ENCODE measurements around the gene ITGB7. TPM values are rescaled to one million over a fixed set of nuclear protein-coding genes. Genes with fewer than 3 reads are reported as not detected.

ITGB7 gene
- total and polyA plus RNA-seq, 9 of the 15 experiments (the other 6 are each of a cell fraction or from before 2014, with no cell fraction given), result 0.06 to 2.0 (median 0.67) TPM

- TF ChIP-seq ZSCAN32 (CRISPR knock-in tag; IDR thresholded peaks at IDR 0.05) (no peak), PRDM10 (IDR thresholded peaks at IDR 0.05; ENCODE audit: partially characterized antibody) (no peak), SP1 (CRISPR knock-in tag; IDR thresholded peaks at IDR 0.05) (no peak), HEY1 (CRISPR knock-in tag; IDR thresholded peaks at IDR 0.05; ENCODE audit: borderline replicate concordance) (no peak), ZNF41 (CRISPR knock-in tag; conservative IDR thresholded peaks at IDR 0.05) (no peak), ZFP36 (IDR thresholded peaks at IDR 0.05; ENCODE audit: low read depth, low read length, partially characterized antibody) (no peak), CHD1 (IDR thresholded peaks at IDR 0.05; ENCODE audit: low read length) (no peak), SMARCC2 (IDR thresholded peaks at IDR 0.05; ENCODE audit: low read depth) (no peak), RBM15 (IDR thresholded peaks at IDR 0.05; ENCODE audit: insufficient read depth, low read length) (no peak), EP300 (IDR thresholded peaks at IDR 0.05; ENCODE audit: low read length) (no peak), SRSF7 (optimal IDR thresholded peaks at IDR 0.05; ENCODE audit: low read depth, low read length) (no peak), FOS (IDR thresholded peaks at IDR 0.05; ENCODE audit: extremely low read depth, insufficient read length) (no peak)
- TF ChIP-seq, protein P1, sequence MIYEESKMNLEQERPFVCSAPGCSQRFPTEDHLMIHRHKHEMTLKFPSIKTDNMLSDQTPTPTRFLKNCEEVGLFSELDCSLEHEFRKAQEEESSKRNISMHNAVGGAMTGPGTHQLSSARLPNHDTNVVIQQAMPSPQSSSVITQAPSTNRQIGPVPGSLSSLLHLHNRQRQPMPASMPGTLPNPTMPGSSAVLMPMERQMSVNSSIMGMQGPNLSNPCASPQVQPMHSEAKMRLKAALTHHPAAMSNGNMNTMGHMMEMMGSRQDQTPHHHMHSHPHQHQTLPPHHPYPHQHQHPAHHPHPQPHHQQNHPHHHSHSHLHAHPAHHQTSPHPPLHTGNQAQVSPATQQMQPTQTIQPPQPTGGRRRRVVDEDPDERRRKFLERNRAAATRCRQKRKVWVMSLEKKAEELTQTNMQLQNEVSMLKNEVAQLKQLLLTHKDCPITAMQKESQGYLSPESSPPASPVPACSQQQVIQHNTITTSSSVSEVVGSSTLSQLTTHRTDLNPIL (CRISPR knock-in tag; IDR thresholded peaks at IDR 0.05), result no peak
- TF ChIP-seq, protein P2, sequence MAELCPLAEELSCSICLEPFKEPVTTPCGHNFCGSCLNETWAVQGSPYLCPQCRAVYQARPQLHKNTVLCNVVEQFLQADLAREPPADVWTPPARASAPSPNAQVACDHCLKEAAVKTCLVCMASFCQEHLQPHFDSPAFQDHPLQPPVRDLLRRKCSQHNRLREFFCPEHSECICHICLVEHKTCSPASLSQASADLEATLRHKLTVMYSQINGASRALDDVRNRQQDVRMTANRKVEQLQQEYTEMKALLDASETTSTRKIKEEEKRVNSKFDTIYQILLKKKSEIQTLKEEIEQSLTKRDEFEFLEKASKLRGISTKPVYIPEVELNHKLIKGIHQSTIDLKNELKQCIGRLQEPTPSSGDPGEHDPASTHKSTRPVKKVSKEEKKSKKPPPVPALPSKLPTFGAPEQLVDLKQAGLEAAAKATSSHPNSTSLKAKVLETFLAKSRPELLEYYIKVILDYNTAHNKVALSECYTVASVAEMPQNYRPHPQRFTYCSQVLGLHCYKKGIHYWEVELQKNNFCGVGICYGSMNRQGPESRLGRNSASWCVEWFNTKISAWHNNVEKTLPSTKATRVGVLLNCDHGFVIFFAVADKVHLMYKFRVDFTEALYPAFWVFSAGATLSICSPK (IDR thresholded peaks at IDR 0.05; ENCODE audit: borderline replicate concordance), result no peak
- TF ChIP-seq, protein P3, sequence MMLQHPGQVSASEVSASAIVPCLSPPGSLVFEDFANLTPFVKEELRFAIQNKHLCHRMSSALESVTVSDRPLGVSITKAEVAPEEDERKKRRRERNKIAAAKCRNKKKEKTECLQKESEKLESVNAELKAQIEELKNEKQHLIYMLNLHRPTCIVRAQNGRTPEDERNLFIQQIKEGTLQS (IDR thresholded peaks at IDR 0.05), result no peak
- TF ChIP-seq, protein P3 (CRISPR knock-in tag; conservative IDR thresholded peaks at IDR 0.05), result no peak
- TF ChIP-seq, protein P4, sequence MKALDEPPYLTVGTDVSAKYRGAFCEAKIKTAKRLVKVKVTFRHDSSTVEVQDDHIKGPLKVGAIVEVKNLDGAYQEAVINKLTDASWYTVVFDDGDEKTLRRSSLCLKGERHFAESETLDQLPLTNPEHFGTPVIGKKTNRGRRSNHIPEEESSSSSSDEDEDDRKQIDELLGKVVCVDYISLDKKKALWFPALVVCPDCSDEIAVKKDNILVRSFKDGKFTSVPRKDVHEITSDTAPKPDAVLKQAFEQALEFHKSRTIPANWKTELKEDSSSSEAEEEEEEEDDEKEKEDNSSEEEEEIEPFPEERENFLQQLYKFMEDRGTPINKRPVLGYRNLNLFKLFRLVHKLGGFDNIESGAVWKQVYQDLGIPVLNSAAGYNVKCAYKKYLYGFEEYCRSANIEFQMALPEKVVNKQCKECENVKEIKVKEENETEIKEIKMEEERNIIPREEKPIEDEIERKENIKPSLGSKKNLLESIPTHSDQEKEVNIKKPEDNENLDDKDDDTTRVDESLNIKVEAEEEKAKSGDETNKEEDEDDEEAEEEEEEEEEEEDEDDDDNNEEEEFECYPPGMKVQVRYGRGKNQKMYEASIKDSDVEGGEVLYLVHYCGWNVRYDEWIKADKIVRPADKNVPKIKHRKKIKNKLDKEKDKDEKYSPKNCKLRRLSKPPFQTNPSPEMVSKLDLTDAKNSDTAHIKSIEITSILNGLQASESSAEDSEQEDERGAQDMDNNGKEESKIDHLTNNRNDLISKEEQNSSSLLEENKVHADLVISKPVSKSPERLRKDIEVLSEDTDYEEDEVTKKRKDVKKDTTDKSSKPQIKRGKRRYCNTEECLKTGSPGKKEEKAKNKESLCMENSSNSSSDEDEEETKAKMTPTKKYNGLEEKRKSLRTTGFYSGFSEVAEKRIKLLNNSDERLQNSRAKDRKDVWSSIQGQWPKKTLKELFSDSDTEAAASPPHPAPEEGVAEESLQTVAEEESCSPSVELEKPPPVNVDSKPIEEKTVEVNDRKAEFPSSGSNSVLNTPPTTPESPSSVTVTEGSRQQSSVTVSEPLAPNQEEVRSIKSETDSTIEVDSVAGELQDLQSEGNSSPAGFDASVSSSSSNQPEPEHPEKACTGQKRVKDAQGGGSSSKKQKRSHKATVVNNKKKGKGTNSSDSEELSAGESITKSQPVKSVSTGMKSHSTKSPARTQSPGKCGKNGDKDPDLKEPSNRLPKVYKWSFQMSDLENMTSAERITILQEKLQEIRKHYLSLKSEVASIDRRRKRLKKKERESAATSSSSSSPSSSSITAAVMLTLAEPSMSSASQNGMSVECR (CRISPR knock-in tag; IDR thresholded peaks at IDR 0.05), result no peak
These were observed 6.3 kb upstream of the ITGB7 start (continued) for GRCh38 chr12:53213348-53213747.
